GM18517 (cell line): Measurements from ENCODE around the gene CHD2.
"Not testable (repeated sequence)": the region's sequence is repeated elsewhere in the genome, so short reads cannot be mapped to it uniquely, and the experiment has no call there.

Experiments used
- ATAC-seq: cut with Tn5 transposase; IDR thresholded peaks from one replicate; pipeline ENCODE4 v1.9.1; 2021; ENCODE audit warnings: mild to moderate bottlenecking, moderate library complexity; ENCODE audit not compliant: unreplicated experiment

Gene CHD2

DNA sequence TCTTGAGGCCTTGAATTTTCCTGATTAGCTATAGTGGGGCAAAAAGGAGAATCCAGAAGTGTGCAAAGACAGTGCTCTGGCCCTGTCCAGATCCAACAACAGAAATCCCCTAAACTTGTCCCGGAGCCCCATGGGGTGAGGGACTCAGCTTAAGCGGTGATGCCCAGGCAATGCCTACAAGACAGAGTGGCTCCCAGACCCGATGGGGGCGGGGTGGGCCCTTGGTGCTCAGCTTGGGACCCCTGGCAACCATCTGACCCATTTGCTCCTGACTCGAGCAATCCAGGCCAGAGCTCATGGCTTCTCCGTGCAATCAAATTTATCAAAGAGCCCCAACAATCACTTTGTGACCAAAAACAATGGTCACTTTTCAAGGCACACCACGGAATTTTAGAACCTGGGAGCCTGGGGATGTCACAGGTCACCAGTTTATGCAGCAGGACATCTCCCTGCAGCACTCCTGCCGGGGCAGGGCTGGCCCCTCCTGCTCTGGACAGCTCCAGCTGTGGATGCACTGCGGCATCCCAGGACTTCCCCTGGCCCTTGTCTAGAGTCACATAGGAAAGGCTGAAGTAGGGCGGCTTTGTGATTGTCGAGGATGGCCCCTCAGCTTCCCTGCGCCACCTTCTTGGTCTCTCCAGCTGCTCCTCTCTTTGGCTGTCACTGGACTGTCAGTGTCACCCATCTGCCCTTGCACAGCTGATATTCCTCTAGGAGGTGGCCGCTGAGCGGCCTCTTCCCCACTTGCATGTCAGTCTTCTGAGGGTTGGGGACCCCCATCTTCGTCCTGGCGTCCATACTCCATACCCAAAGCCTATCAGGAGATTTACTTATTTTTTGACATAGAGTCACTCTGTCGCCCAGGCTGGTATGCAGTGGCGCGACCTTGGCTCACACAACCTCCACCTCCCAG lies 160.5 kb downstream of the CHD2 start:
- no peak for ATAC-seq

DNA sequence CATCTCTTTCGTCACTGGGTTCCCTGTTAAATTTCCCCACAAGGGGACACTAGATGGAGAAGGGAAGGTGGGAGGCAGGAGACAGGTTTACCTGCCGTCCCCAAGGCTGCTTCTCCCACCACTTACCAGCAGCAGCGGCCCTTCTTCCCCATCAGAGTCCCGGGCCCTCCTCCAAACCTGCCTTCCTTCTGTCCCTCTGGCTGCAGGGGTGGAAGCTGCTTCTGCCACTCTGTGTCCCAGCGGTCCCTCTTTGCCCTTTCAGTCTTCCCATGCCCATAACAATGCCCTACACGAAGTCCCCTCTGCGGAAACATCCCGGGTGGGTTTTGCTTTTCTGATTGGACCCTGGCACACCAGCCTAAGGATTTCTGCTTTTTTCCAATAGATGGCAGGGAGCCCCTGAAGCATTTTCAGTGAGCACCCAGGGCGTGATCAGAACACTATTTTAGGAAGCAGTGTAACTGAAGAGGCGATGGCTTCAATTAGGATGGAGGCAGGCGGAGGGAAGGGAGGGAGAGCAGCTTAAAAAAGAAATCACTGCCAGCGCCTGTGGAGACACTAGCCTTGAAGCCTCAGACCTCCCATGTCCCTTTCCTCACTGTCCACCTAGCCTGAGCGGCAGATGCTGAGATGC lies 162.6 kb downstream of the CHD2 start:
- ATAC-seq: not testable (repeated sequence)

DNA sequence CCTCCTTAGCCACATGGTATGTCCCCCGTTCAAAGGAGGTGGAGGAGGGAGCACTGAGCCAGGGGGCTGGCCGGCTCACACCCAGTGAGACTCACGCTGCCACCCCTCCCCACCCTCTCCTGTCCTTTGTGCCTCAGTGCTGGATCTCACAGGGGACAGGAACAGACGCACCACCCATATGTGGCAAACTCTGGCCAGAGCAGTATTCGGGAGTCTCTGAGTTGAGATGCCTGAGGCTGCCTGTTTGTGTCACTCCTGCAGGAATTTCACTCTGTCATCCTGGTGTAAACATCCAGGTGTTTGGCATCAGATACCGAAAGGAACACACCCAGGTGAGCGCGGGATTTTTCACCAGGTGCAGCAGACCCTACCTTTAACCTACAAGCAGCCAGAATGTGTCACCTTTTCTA lies 163.1 kb downstream of the CHD2 start:
- ATAC-seq: no peak

DNA sequence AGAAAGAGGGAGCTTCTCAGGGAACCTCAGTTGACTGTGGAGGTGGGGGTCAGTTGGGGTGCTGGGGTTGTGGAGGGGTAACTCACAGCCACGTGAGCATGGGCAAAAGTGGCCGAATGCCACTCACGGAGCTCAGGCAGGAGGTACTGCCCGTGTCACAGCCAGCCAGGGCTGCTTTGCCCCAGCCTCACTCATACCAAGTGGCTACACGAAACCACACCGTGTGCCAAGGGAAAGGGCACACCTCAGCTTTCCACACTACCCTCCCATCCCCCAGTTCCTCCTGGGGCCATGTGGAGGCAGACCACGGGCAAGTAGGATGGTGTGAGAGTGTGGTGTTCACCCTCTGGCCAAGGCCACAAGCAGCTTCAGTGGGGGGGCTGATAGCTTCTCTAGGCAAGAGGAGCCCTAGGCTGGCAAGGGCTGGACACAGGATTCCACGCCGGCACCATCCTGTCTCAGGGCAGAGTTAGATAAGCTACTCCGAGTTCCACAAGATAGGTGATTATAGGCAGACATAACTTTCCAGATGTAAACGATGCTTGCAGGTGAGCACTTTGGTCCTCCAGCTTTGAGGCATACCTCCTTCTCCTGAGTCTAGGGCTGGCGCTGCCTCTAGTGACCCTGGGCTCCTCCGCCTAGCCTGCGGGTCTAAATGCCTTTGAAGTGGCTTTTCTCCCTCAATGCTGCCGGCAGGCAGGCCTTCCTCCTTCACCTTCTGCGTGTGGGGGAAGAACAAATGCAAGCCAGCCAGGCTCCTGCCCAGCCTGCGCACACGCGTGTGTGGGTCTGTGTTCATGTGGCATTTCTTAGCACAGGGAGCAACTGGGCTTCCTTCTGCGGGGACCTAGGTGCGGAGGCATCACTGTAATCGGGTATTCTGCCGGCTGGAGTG lies 163.9 kb downstream of the CHD2 start:
- no peak for ATAC-seq

DNA sequence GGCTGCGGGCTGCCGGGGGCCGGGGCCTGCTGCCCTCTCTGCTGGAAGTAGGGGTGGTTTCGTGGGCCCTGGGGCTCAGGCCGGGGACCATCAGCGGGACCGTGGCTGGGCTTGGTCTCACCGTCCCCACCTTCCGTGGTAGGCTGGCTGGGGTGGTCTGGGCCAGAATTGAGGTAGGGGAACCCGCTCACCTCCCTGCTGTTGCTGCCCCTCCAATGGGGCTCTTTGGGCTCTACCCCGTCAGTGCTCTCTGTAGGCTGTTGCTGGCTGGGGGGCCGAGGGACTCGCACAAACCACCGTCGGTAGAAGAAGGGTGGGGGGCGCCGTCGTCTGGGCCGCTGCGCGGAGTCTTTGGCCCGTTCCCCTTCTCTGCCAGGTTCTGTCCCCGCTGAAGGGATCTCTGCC lies 165.5 kb downstream of the CHD2 start:
- ATAC-seq: no peak

DNA sequence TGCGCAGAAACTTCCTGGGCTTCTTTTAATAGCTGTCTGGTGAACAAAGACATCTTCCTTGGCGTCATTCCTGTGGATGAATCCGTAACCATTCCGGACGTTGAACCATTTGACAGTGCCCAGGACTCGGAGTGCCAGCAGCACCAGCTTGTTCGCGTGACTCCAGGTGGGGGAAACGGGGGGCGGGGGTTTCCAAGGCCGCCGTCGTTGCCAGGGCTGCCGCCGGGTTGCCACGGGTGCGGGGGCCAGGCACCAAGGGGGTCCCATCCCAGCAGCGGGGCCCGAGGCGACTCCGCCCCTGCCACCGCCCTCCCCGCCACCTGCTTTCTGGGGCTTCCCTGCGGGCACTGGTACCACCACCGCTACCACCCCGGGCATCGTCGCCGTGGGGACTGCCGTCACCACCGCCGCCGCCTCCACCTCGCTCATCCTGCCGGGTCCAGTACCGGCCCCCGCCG lies 166.1 kb downstream of the CHD2 start:
- no peak for ATAC-seq

DNA sequence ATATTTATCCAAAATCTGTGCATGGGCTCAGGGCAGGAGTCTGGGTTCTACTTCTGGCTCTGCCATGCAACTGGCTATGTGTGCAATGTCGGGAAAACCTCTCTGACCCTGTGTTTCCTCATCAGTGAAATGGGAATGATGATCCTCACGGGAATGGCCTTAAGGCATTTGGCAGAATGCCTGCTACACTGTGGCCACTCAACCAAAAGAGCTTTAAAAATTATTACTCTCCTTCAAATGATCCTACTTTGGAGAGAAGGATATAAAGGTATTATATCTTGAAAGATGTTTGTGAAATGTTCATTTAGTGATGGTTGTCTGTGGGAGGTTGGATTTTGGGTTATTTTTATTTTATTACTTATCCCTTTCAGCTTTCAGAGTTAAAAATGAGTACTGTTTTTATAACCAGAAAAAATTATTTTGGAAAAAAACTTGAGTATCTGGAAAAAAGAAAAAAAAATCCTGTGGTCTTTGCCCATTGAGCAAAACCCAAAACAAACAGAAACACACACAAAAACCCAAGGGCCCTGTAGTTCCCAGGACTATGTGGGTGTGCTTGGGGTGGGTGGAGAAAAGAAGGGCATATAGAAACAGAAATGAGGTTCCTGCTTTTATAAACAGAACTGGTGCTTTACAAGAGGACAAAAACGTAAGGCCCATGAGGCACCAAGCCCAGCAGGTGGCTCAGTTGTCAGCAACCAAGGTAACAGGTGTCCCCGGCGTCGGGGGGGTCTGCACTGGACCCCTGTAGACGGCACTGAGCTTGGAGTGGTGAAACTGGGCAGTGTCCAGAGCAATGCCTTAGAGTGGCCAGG lies 166.9 kb downstream of the CHD2 start:
- no peak for ATAC-seq

DNA sequence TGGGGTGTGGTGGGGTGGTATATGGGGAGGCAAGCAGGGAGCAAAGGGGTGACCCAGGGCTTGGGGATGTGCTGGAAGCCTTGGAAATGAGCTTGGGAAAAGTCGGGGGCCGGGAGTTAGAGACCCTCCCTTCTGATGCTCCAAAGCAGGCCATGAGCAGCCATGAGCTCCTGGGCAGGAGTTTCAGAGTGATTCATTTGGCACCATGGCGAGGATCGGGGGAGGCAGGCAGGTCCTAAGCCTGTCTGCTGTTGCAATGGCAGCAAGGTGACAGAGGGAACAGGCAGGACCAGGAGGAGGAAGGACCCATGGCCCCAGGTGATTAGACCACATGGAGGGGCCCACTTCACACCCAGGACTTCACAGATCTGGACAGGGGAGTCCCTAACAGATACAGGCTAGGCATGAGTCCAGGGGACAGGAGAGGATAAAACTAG lies 167.5 kb downstream of the CHD2 start:
- ATAC-seq: no peak

DNA sequence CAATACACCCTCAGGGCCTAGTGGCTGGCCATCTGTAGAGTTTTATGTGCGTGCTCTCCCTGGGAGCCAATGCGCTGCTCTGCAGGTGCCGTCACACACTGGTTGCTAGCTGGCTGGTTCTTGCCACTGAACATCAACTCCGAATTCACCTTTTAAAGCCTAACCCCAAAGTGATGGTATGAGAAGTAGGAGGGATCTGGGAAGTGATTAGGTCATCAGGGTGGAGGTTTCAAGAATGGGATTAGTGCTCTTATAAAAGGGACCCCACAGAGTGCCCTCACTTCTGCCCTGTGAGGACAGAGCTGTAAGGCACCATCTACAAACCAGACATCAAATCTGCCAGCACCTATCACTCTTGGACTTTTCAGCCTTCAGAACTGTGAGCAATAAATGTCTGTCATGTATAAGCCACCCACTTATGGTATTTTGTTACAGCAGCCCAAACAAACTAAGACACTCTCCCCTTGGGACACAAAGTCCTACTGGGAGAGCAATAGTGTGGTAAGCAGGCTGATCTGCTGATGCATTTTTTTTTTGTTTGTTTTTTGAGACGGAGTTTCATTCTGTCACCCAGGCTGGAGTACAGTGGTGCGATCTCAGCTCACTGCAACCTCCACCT lies 168.6 kb downstream of the CHD2 start:
- ATAC-seq: no peak

DNA sequence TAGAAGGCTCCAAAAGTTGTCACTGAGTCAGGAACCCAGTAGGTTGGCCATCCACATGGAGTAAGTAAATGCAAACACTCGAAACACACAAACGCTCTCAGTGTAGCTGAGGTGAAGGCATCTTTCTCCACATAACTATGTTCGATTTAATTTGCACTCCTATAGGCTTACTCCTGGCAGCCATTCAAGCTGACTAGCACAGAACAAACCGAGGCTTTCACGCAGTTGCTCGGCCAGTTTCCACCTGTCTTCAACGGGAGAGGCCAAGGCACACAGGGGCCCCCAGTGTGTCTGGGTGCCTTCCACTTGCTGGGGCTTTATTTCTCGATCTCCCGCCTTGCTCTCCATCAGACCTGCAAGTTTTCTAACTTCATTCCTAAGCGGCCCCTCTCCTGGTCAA lies 170.0 kb downstream of the CHD2 start:
- ATAC-seq: no peak

DNA sequence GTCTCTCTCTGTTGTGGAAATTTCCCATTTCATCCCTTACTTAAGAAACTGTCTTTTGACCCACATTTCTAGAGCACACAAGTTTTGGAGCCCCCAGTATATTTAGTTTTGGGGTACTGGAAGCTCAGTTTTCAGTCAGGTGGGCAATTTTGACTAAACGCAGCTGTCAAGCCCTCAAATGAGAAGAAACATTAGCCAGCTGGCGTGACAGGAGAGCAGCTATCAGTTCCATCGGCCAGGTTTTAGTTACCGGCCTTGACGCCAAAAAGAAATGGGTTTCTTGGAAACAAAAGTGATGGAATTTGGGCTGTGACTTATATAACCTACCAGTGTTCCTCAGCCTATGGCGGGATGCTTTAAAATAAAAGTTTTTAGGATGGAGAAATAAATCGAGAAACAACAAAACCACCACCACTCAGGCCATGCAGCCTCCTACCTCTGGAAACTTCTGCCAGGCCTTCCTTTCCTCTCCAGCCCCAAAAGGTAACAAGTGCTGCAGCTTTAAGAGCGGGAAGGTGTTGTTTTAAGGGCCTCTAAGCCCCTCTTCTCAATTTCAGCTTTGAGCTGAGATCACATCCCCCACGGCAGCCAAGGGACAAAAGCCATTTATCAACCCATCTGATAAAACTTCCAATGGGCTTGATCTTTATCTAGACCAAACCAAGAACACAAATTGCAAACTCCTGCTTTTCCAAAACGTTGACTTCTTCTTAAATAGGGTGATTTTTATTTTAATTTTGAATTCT lies 170.6 kb downstream of the CHD2 start:
- ATAC-seq: no peak

DNA sequence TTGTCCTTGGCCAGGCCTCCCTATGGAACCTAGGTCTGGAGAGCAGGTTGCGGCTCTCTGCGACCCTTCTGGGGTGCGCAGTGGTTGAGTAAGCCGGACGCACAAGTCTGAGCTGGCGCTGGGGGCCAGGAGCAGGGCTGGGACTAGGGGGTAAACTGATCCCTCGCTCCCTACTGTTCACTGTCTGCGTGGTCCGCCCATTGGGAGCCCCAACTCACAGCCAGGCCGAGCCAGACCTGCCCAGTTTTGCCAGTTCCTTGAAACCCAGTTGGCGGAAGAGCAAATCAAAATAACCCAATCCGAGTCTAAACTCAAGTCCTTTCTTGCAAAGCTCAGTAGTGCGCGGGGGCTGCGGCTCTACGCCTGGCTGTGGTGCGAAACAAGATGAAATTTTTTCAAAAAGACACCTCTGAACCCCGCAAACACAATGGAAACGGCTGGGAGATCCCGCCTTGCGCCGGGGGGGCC lies 171.4 kb downstream of the CHD2 start:
- no peak for ATAC-seq

DNA sequence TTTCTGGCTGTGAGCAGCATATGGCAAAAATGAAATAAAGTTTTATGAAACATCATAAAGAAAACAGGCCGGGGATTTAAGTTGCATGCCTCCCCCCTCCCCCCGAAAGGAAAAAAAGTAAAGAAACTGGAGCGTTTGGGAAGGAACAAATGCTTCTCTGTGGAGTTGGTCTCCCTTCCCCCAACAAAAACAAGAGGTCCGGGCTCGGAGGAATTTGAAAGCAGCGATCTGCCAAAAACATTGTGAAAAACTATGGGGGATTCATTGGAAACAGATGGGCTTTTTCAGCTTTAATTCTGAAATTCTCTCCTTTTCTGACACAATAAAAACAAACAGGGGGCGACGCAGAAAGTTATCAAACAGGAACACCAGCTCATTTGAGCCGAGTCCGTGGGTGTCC lies 171.9 kb downstream of the CHD2 start:
- ATAC-seq: no peak

DNA sequence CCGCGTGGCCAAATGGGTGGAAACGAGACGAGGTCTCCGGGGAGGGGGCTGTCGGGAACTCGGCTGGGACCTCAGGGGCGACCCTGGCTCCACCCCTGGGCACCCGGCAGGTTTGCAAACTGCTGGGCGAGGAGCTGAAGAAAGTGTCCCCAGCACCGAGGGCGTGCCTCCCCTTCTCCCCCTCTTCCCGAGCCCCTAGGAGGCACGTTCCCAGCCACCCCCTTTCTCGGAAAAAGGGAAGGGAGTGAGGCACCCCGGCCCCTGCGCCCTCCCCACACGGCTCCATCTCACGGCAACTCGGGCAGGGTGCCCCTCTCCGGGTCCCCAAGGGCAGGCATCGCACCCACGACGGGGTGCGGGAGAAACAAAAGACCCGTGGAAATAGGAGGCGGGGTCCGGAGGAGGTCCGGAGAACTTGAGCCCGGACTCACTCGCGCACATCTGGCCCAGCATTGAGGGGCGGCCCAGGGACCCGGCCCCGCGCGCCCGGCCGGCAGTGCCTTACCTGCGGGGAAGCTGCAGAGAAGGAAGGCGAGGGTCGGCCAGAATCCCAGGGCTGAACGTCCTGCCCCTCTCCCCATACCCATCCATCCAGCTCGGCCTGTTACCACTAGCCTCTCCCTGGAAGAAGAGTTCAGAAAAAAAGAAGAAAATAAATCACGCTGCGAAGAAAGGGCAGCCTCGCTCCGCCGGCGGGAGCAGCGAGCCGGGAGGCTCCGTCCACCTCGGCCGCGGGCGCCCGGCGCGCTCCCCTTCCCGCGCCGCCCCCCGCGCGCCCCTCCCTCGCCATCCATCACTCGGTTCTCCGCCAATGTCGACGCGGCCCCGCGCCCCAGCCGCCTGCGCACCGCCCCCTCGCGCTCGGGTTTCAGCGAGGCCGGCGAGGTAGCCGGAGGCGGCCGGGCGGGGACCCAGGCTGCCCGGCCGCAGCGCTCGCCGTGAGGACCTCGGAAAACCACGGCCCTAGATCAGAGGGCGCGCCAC lies 172.6 kb downstream of the CHD2 start:
- ATAC-seq: no peak

DNA sequence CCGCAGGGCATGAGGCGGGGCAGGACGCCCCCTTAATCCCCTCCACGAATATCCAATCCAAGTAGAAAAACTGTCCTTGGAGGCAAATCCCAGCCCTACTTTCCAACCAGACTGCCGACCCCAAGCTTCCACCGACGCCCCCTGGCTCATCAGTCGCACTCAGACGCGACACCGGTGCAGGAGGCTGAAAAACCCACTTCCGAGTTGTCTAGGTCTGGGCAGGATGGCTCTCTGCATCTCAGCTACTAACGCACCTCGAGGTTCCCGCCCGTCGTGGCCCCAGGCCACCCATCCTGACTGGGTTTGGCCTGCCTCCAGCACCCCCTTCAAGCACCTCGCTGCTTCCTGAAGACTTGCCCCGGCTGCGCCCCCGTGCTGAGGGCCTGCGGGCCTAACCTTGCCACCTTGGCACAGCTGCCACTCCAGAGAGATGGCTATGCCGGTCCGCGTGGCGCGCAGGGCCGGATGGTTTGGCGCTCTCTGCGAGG lies 173.4 kb downstream of the CHD2 start:
- no peak for ATAC-seq

DNA sequence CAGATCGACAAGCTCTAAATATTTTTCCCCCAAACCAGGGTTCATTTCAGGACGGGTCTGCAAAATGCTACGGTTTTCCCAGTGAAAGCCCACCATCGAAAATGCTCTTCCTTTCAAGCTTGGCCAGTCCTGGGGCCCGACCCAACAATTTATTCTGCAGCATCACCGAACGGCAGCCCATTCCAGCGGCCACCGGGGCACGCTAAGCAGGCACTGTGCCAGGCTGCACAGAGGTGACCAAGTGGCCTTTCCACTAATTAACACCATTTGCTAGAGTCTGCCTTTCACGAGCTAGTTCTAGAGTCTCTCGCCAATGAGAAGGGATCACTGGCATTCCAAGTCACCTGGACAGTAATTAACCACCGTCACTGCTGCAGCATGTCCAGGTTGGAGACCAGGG lies 174.5 kb downstream of the CHD2 start:
- ATAC-seq: no peak

DNA sequence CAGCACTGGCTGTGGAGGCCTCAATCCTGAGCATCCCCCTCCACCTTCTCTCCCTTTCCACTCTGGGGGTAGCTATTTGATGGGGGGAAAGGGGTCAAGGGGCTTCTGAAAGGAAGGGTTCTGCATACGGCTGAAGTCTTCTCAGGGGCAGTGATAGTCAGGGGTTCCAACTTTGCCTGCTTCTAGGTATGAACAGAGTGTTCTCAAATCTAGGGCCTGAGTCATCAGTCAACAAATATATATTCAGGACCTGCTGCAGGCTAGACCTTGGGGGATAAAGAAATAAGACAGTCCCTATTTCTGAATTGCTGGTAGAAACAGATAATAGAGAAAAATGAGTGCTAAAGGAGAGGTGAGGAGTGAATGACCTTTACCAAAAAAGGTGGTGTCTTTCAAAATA lies 176.1 kb downstream of the CHD2 start:
- no peak for ATAC-seq

DNA sequence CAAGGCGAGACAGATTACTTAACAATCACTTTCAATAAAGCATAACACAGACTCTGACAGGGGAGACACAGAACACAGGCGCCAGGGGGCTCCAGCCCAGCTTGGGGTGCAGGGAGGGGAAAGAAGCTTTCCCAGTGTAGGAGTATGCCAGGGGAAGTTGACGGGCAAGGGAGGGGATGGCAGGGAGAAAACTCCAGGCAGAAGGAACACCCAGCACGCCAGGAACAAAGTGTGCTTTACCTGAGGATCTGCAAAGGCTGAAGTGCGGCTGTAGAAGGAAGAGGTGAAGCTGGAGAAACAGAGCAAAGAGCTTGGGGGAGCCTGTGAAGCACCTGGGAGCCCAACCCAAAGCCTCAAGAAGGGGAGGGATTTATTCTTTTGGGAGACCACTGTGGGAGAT lies 176.8 kb downstream of the CHD2 start:
- ATAC-seq: no peak
